ENCODE data around the gene DNAH10. TPM values are rescaled to one million over a fixed set of nuclear protein-coding genes. Genes with fewer than 3 reads are reported as not detected.

Gene DNAH10
- total and polyA plus RNA-seq, 2 experiments from 2014 or later = 0.22 to 0.60 TPM

- H2AFZ ChIP-seq = no peak overlapping the region
Measured at GRCh38 chr12:123896767-123897166, 134.7 kb downstream of the DNAH10 start.

GRCh38 chr12:123897221-123897620 lies 135.1 kb downstream of the DNAH10 start:
- H3K4me2 ChIP-seq = peak overlapping the region; percentile 42

More at GRCh38 chr12:123896767-123897166, 134.7 kb downstream of the DNAH10 start:
- no peaks in the 10 kb centered on the region for H3K27me3 ChIP-seq
- 69% methylated on average over 8 of the region's 8 CpGs for WGBS (ENCODE audit: low lambda C conversion rate, missing lambda C conversion rate)
- H3K36me3 ChIP-seq (replicated peaks; ENCODE audit: insufficient read depth, low read depth) = no peaks in the 10 kb centered on the region
- peak; percentile 44 for DNase-seq (ENCODE audit: low spot score)
- H3K79me2 ChIP-seq = no peaks in the 10 kb centered on the region
- no peaks in the 10 kb centered on the region for H3K4me1 ChIP-seq (ENCODE audit: insufficient read depth)
- H3K4me3 ChIP-seq = no peak overlapping the region
- H4K20me1 ChIP-seq (ENCODE audit: insufficient read depth, poor library complexity, severe bottlenecking) = no peaks in the 10 kb centered on the region
- H3K9me3 ChIP-seq (ENCODE audit: low read depth) = no peaks in the 10 kb centered on the region
- H3K27ac ChIP-seq = peak overlapping the region; percentile 82
- TF ChIP-seq EZH2 (IDR thresholded peaks at IDR 0.05; ENCODE audit: borderline replicate concordance) (no peak), EZH2phosphoT487 (IDR thresholded peaks at IDR 0.05; ENCODE audit: low read depth, severe bottlenecking, unreplicated experiment) (no peak), CTCF (IDR thresholded peaks at IDR 0.05; ENCODE audit: poor library complexity) (no peak)
- peak overlapping the region; percentile 42 for H3K4me2 ChIP-seq
- H3K9me2 ChIP-seq (replicated peaks; ENCODE audit: insufficient read depth) = no peaks in the 10 kb centered on the region

GRCh38 chr12:123898673-123899072 lies 136.6 kb downstream of the DNAH10 start:
- Histone ChIP-seq H3K27ac (no peak overlapping the region), H2AFZ (no peak overlapping the region), H3K79me2 (no peaks in the 10 kb centered on the region), H3K9me2 (replicated peaks; ENCODE audit: insufficient read depth) (no peaks in the 10 kb centered on the region), H3K36me3 (replicated peaks; ENCODE audit: insufficient read depth, low read depth) (no peaks in the 10 kb centered on the region), H3K9me3 (ENCODE audit: low read depth) (no peaks in the 10 kb centered on the region), H3K4me1 (ENCODE audit: insufficient read depth) (no peaks in the 10 kb centered on the region), H4K20me1 (ENCODE audit: insufficient read depth, poor library complexity, severe bottlenecking) (no peaks in the 10 kb centered on the region), H3K4me3 (no peak overlapping the region), H3K4me2 (no peak overlapping the region), H3K27me3 (no peaks in the 10 kb centered on the region)
- no peak for DNase-seq (ENCODE audit: low spot score)
- TF ChIP-seq EZH2phosphoT487 (IDR thresholded peaks at IDR 0.05; ENCODE audit: low read depth, severe bottlenecking, unreplicated experiment) (no peak), EZH2 (IDR thresholded peaks at IDR 0.05; ENCODE audit: borderline replicate concordance) (no peak), CTCF (IDR thresholded peaks at IDR 0.05; ENCODE audit: poor library complexity) (no peak)
- 93% methylated on average over 17 of the region's 18 CpGs for WGBS (ENCODE audit: low lambda C conversion rate, missing lambda C conversion rate)

More at GRCh38 chr12:123897221-123897620, 135.1 kb downstream of the DNAH10 start:
- Histone ChIP-seq H3K27me3 (no peaks in the 10 kb centered on the region), H3K9me2 (replicated peaks; ENCODE audit: insufficient read depth) (no peaks in the 10 kb centered on the region), H3K27ac (peak overlapping the region; percentile 73), H3K4me3 (no peak overlapping the region), H4K20me1 (ENCODE audit: insufficient read depth, poor library complexity, severe bottlenecking) (no peaks in the 10 kb centered on the region), H3K36me3 (replicated peaks; ENCODE audit: insufficient read depth, low read depth) (no peaks in the 10 kb centered on the region), H2AFZ (no peak overlapping the region), H3K79me2 (no peaks in the 10 kb centered on the region), H3K4me1 (ENCODE audit: insufficient read depth) (no peaks in the 10 kb centered on the region), H3K9me3 (ENCODE audit: low read depth) (no peaks in the 10 kb centered on the region)
- no peak for DNase-seq (ENCODE audit: low spot score)
- WGBS (ENCODE audit: low lambda C conversion rate, missing lambda C conversion rate) = 68% methylated on average over 5 of the region's 5 CpGs
- TF ChIP-seq EZH2 (IDR thresholded peaks at IDR 0.05; ENCODE audit: borderline replicate concordance) (no peak), CTCF (IDR thresholded peaks at IDR 0.05; ENCODE audit: poor library complexity) (no peak), EZH2phosphoT487 (IDR thresholded peaks at IDR 0.05; ENCODE audit: low read depth, severe bottlenecking, unreplicated experiment) (no peak)

- WGBS (ENCODE audit: low lambda C conversion rate, missing lambda C conversion rate) = 84% methylated on average over 9 of the region's 9 CpGs
- Histone ChIP-seq H3K27me3 (no peaks in the 10 kb centered on the region), H3K4me1 (ENCODE audit: insufficient read depth) (no peaks in the 10 kb centered on the region), H2AFZ (no peak overlapping the region), H3K9me3 (ENCODE audit: low read depth) (no peaks in the 10 kb centered on the region), H4K20me1 (ENCODE audit: insufficient read depth, poor library complexity, severe bottlenecking) (no peaks in the 10 kb centered on the region), H3K9me2 (replicated peaks; ENCODE audit: insufficient read depth) (no peaks in the 10 kb centered on the region), H3K27ac (no peak overlapping the region), H3K4me2 (no peak overlapping the region), H3K79me2 (no peaks in the 10 kb centered on the region), H3K4me3 (no peak overlapping the region), H3K36me3 (replicated peaks; ENCODE audit: insufficient read depth, low read depth) (no peaks in the 10 kb centered on the region)
- DNase-seq (ENCODE audit: low spot score) = no peak
- TF ChIP-seq CTCF (IDR thresholded peaks at IDR 0.05; ENCODE audit: poor library complexity) (no peak), EZH2 (IDR thresholded peaks at IDR 0.05; ENCODE audit: borderline replicate concordance) (no peak), EZH2phosphoT487 (IDR thresholded peaks at IDR 0.05; ENCODE audit: low read depth, severe bottlenecking, unreplicated experiment) (no peak)
Measured at GRCh38 chr12:123899368-123899767, 137.3 kb downstream of the DNAH10 start.
